Activated T-cell treated with anti-CD3 and anti-CD28 coated beads, Interleukin-2, amount 50 U/mL, for 48 hours (primary cell): ENCODE data around the gene TCF19.

Source experiments
- DNase-seq, 2 experiments: peaks; one replicate each; pipeline ENCODE4 v3.0.0-alpha.2; 2020

The TCF19 gene

GRCh38 chr6:31158140-31158862 is at the start of gene TCF19:
TCF19 (plus strand) TSS chr6:31158589; CDS start chr6:31159470, 881 bp downstream.
- DNase-seq: peak; percentile 99

GRCh38 chr6:31110825-31111582 is 47.4 kb upstream of the TCF19 start:
- no peak for DNase-seq

- DNase-seq: no peak
Observed at GRCh38 chr6:31111712-31112111, 46.7 kb upstream of the TCF19 start.

GRCh38 chr6:31112478-31112877 is 45.9 kb upstream of the TCF19 start, which contains the start of gene C6orf15:
C6orf15 (minus strand) TSS chr6:31112575; CDS start chr6:31112555, 20 bp downstream.
- no peak for DNase-seq

- DNase-seq: no peak
Observed at GRCh38 chr6:31113861-31114540, 44.4 kb upstream of the TCF19 start.

- no peak for DNase-seq
Observed at GRCh38 chr6:31114541-31114878, 43.9 kb upstream of the TCF19 start, which contains the start of gene PSORS1C1. PSORS1C1 (plus strand) TSS chr6:31114800; CDS start chr6:31129633, 14,833 bp downstream.

- no peak for DNase-seq
Observed at GRCh38 chr6:31114970-31115849, 43.2 kb upstream of the TCF19 start.

- no peak for DNase-seq
Observed at GRCh38 chr6:31115941-31116560, 42.3 kb upstream of the TCF19 start.

- DNase-seq: no peak
Observed at GRCh38 chr6:31116661-31117385, 41.6 kb upstream of the TCF19 start.

GRCh38 chr6:31118178-31118577 is 40.2 kb upstream of the TCF19 start:
- DNase-seq: no peak

- DNase-seq: no peak
Observed at GRCh38 chr6:31120151-31120915, 38.1 kb upstream of the TCF19 start, which contains the start of gene CDSN. CDSN (minus strand) TSS chr6:31120446; CDS start chr6:31120419, 27 bp downstream.

- no peak for DNase-seq
Observed at GRCh38 chr6:31121131-31121790, 37.1 kb upstream of the TCF19 start.

- DNase-seq: no peak
Observed at GRCh38 chr6:31122791-31123706, 35.3 kb upstream of the TCF19 start.

GRCh38 chr6:31125162-31125561 is 33.2 kb upstream of the TCF19 start:
- DNase-seq: no peak

GRCh38 chr6:31125586-31126363 is 32.6 kb upstream of the TCF19 start:
- DNase-seq: no peak

GRCh38 chr6:31126396-31127175 is 31.8 kb upstream of the TCF19 start:
- DNase-seq: no peak

- DNase-seq: peak; percentile 84 to 85
Observed at GRCh38 chr6:31128093-31128676, 30.2 kb upstream of the TCF19 start.
